B cell (primary cell): ENCODE results near the gene ZNF407. TPM values are rescaled to one million over a fixed set of nuclear protein-coding genes. Genes with fewer than 3 reads are reported as not detected.

ENCODE experiments used
- ATAC-seq: fragments of 200-7000 bp; cut with Tn5 transposase; one replicate; pipeline ENCODE4 v1.10.0; 2021; ENCODE audit warnings: low read depth, mild to moderate bottlenecking, moderate number of reproducible peaks, moderate library complexity
- CTCF ChIA-PET: fragments of 350-600 bp; sonication (Branson Sonifier 250); formaldehyde crosslinking; loops from one replicate; lab custom pipeline; 2021; ENCODE audit warnings: antibody characterized with exemption, inconsistent platforms; lab: Charles Lee
- POLR2A ChIA-PET: fragments of 350-600 bp; sonication (Branson Sonifier 250); formaldehyde crosslinking; loops from one replicate; lab custom pipeline; 2021; ENCODE audit warnings: antibody characterized with exemption; lab: Charles Lee
- DNase-seq: peaks from one replicate; pipeline ENCODE4 v3.0.0; 2013
- H2AFZ ChIP-seq: 2 replicates; pipeline ENCODE4 v1.6.1; 2012; ENCODE audit warnings: mild to moderate bottlenecking, low read depth, low read length; ENCODE audit not compliant: insufficient read depth, poor library complexity, severe bottlenecking
- H3K27ac ChIP-seq, 2 donors: 1 replicate in 1 of 2; 2 replicates in 1 of 2; pipeline ENCODE4 v1.5.1; 2012 to 2013; ENCODE audit warnings: low read length in 2 of 2, mild to moderate bottlenecking in 2 of 2, moderate library complexity in 1 of 2
- H3K27me3 ChIP-seq, 4 experiments: fragments of 200-600 bp in 1 of 4; sonication (generic) in 1 of 4; replicated peaks in 1 of 4; 1 replicate in 2 of 4; 2 replicates in 2 of 4; pipeline versions ENCODE4 v1.6.1 to v1.7.0; 2013 to 2016; ENCODE audit warnings: low read length in 3 of 4, mild to moderate bottlenecking in 2 of 4, mixed read lengths in 1 of 4, moderate library complexity in 1 of 4; ENCODE audit not compliant: insufficient read depth in 4 of 4, control insufficient read depth in 3 of 4; ENCODE audit errors: control extremely low read depth in 1 of 4
- H3K36me3 ChIP-seq, 2 experiments: replicated peaks in 1 of 2; 1 replicate in 1 of 2; 2 replicates in 1 of 2; pipeline versions ENCODE4 v1.6.1 to v1.7.1; 2013; ENCODE audit warnings: low read length in 1 of 2; ENCODE audit not compliant: insufficient read depth in 2 of 2, control insufficient read depth in 1 of 2; ENCODE audit errors: control extremely low read depth in 1 of 2, extremely low read depth in 1 of 2
- H3K4me1 ChIP-seq, 2 donors: fragments of 200-600 bp in 1 of 2; sonication (generic) in 1 of 2; 1 replicate in 1 of 2; 2 replicates in 1 of 2; pipeline versions ENCODE4 v1.5.1 to v1.6.1; 2013 to 2017; ENCODE audit warnings: low read length in 2 of 2; ENCODE audit not compliant: control insufficient read depth in 2 of 2, insufficient read depth in 2 of 2
- H3K4me2 ChIP-seq: replicated peaks from 2 replicates; pipeline ENCODE3; 2012; ENCODE audit warnings: mild to moderate bottlenecking, low read depth, low read length; ENCODE audit not compliant: poor library complexity, severe bottlenecking
- H3K4me3 ChIP-seq, 5 experiments: fragments of 200-600 bp in 1 of 5; sonication (generic) in 1 of 5; 1 replicate in 3 of 5; 2 replicates in 2 of 5; pipeline versions ENCODE4 v1.5.1 to v1.7.0; 2011 to 2016; ENCODE audit warnings: low read length in 4 of 5, mild to moderate bottlenecking in 4 of 5, low read depth in 2 of 5, control low read depth in 1 of 5, moderate library complexity in 1 of 5; ENCODE audit not compliant: insufficient read depth in 1 of 5; ENCODE audit errors: control extremely low read depth in 1 of 5, extremely low read depth in 1 of 5
- H3K79me2 ChIP-seq: fragments of 200-600 bp; sonication (generic); one replicate; pipeline ENCODE4 v1.6.0; 2016; ENCODE audit warnings: low read length; ENCODE audit not compliant: control insufficient read depth, insufficient read depth
- H3K9ac ChIP-seq: fragments of 200-600 bp; sonication (generic); 2 replicates; pipeline ENCODE4 v1.6.1; 2017; ENCODE audit warnings: mild to moderate bottlenecking, low read length, moderate library complexity
- H3K9me3 ChIP-seq, 3 donors: one replicate each; pipeline versions ENCODE4 v1.6.1 to v1.7.1; 2013; ENCODE audit warnings: low read length in 2 of 3; ENCODE audit not compliant: control insufficient read depth in 2 of 3, insufficient read depth in 1 of 3; ENCODE audit errors: control extremely low read depth in 1 of 3
- H4K20me1 ChIP-seq: 2 replicates; pipeline ENCODE4 v1.6.0; 2012; ENCODE audit warnings: mild to moderate bottlenecking, low read length; ENCODE audit not compliant: insufficient read depth, control insufficient read depth, poor library complexity, severe bottlenecking
- H3K27ac Mint-ChIP-seq: one replicate; pipeline ENCODE4 v1.8.0; 2021; ENCODE audit warnings: mixed read lengths
- H3K27me3 Mint-ChIP-seq: one replicate; pipeline ENCODE4 v1.8.0; 2021; ENCODE audit warnings: mixed read lengths
- H3K4me1 Mint-ChIP-seq: one replicate; pipeline ENCODE4 v1.8.0; 2021; ENCODE audit warnings: mixed read lengths
- H3K4me3 Mint-ChIP-seq: one replicate; pipeline ENCODE4 v1.8.0; 2021; ENCODE audit warnings: mixed read lengths
- H3K9me3 Mint-ChIP-seq: one replicate; pipeline ENCODE4 v1.8.0; 2022; ENCODE audit warnings: mixed read lengths; ENCODE audit not compliant: insufficient read depth
- EZH2 ChIP-seq: IDR thresholded peaks from 2 replicates; pipeline ENCODE4 v1.6.1; 2012; ENCODE audit warnings: borderline replicate concordance, low read depth, mild to moderate bottlenecking, moderate library complexity, low read length; ENCODE audit not compliant: insufficient read depth, poor library complexity, severe bottlenecking
- WGBS: methylation state at CpG from one replicate; pipeline ENCODE4 v1.1.5; 2013; ENCODE audit warnings: missing lambda C conversion rate; ENCODE audit not compliant: insufficient coverage; 5-methylcytosine and 5-hydroxymethylcytosine counted together
- intact Hi-C: fragments of 100-400 bp; cut with micrococcal nuclease; formaldehyde crosslinking; loops from one replicate; pipeline ENCODE4 v1.10.0; 2022
- polyA plus RNA-seq: library from polyadenylated mRNA; depleted of rRNA; stranded (reverse); fragments of >200 nt; gene quantifications from 2 replicates; pipeline ENCODE4 v1.2.3, GENCODE V29; 2012
- total RNA-seq, 2 donors: library from RNA; stranded (reverse); fragments of 120-200 nt in 1 of 2; gene quantifications; 1 replicate in 1 of 2; 2 replicates in 1 of 2; pipeline versions ENCODE4 v1.2.3 to v1.2.4, GENCODE V29; 2013 to 2022
- TF ChIP-seq, protein P1 (sequence below): fragments of 200-600 bp; IDR thresholded peaks from one replicate; pipeline ENCODE4 v1.8.0; 2022; ENCODE audit warnings: antibody characterized with exemption, mild to moderate bottlenecking

The ZNF407 gene
- total and polyA plus RNA-seq, 2 donors (not counting 1 experiment from before 2014, with no cell fraction given), result 4.5 to 37.1 TPM

GRCh38 chr18:74683573-74683972 is 85.9 kb downstream of the ZNF407 start:
- no peaks in the 10 kb centered on the region for H3K79me2 ChIP-seq
- intact Hi-C loops, result no loop called here

GRCh38 chr18:74689251-74689650 is 91.6 kb downstream of the ZNF407 start:
- H3K9me3 Mint-ChIP-seq, result no peaks in the 10 kb centered on the region
- Histone ChIP-seq H3K27ac (no peak overlapping the region), H4K20me1 (no peaks in the 10 kb centered on the region), H3K79me2 (no peaks in the 10 kb centered on the region), H3K4me2 (no peak overlapping the region), H3K9ac (no peak overlapping the region), H2AFZ (no peak overlapping the region), H3K36me3 (peaks cover 0 to 2% of the 10 kb centered on the region in 2 experiments), H3K9me3 (peaks cover 0 to 7% (median 0%) of the 10 kb centered on the region in 3 donors), H3K4me3 (no peak overlapping the region), H3K4me1 (no peaks in the 10 kb centered on the region), H3K27me3 (no peaks in the 10 kb centered on the region)
- no peaks in the 10 kb centered on the region for H3K4me1 Mint-ChIP-seq
- no peak overlapping the region for H3K27ac Mint-ChIP-seq
- ChIA-PET POLR2A (no interaction called here), CTCF (no interaction called here)
- WGBS, result no CpG with 5 or more reads among the region's 2 CpGs
- no peaks in the 10 kb centered on the region for H3K27me3 Mint-ChIP-seq
- intact Hi-C loops, result no loop called here
- H3K4me3 Mint-ChIP-seq, result no peak overlapping the region
- TF ChIP-seq EZH2, result no peak
- TF ChIP-seq, protein P1, sequence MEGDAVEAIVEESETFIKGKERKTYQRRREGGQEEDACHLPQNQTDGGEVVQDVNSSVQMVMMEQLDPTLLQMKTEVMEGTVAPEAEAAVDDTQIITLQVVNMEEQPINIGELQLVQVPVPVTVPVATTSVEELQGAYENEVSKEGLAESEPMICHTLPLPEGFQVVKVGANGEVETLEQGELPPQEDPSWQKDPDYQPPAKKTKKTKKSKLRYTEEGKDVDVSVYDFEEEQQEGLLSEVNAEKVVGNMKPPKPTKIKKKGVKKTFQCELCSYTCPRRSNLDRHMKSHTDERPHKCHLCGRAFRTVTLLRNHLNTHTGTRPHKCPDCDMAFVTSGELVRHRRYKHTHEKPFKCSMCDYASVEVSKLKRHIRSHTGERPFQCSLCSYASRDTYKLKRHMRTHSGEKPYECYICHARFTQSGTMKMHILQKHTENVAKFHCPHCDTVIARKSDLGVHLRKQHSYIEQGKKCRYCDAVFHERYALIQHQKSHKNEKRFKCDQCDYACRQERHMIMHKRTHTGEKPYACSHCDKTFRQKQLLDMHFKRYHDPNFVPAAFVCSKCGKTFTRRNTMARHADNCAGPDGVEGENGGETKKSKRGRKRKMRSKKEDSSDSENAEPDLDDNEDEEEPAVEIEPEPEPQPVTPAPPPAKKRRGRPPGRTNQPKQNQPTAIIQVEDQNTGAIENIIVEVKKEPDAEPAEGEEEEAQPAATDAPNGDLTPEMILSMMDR, result no peak
- no peak for DNase-seq
- ATAC-seq, result no peak

More at GRCh38 chr18:74683573-74683972, 85.9 kb downstream of the ZNF407 start:
- CTCF ChIA-PET, result no interaction called here
- Histone ChIP-seq H3K4me2 (no peak overlapping the region), H3K9ac (no peak overlapping the region), H4K20me1 (no peaks in the 10 kb centered on the region), H3K4me3 (no peak overlapping the region), H3K27ac (no peak overlapping the region), H2AFZ (no peak overlapping the region), H3K4me1 (no peaks in the 10 kb centered on the region), H3K27me3 (no peaks in the 10 kb centered on the region), H3K9me3 (no peaks in the 10 kb centered on the region), H3K36me3 (no peaks in the 10 kb centered on the region)
- Mint-ChIP-seq H3K4me1 (no peaks in the 10 kb centered on the region), H3K27me3 (no peaks in the 10 kb centered on the region), H3K27ac (no peak overlapping the region), H3K4me3 (no peak overlapping the region), H3K9me3 (no peaks in the 10 kb centered on the region)
- ATAC-seq (no peak), DNase-seq (no peak)
- POLR2A ChIA-PET, result no interaction called here
- TF ChIP-seq, protein P1, result no peak
- TF ChIP-seq EZH2, result no peak
